Measurements from ENCODE around the gene FER1L5.
A peak's percentile ranks its signal among the peaks of the same experiment; 100 is the strongest.

FER1L5 gene

GRCh38 chr2:96737251-96737650, 94.7 kb downstream of the FER1L5 start:
- Histone ChIP-seq H3K4me1 (ENCODE audit: control insufficient read depth in 5 of 5, insufficient read depth in 5 of 5, low read length in 5 of 5) (peaks cover 5 to 52% (median 44%) of the 10 kb centered on the region in 5 donors), H3K36me3 (ENCODE audit: control insufficient read depth in 5 of 5, insufficient read depth in 5 of 5, low read length in 5 of 5) (peaks cover 6 to 24% (median 18%) of the 10 kb centered on the region in 5 donors)

DNA sequence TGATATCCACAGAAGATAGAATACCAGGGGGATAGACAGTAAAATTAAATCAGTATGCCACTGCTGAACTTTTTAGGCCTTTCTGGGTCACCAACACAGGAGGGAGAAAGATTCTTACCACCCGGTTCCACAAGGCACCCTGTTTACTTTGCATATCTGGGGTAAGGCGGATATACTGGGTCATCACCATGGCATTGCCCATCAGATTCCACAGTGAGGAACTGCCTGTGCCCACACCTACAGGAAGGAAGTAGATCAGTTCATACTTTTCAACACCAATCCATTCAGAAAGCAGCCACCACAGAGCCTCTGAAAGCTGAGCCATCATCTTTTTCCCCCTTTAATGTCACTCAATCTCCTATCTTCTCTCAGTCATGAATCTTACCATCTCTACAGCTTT, 95.3 kb downstream of the FER1L5 start:
- H3K27ac ChIP-seq (ENCODE audit: low read depth, low read length) = no peak overlapping the region
- H3K27me3 ChIP-seq (ENCODE audit: control insufficient read depth in 5 of 5, insufficient read depth in 4 of 5, low read length in 5 of 5) = no peaks in the 10 kb centered on the region
- H3K9me3 ChIP-seq (ENCODE audit: control insufficient read depth in 5 of 5, low read length in 5 of 5) = no peaks in the 10 kb centered on the region
- peak overlapping the region in 1 of 5 donors; percentile 34 for H3K9ac ChIP-seq (ENCODE audit: low read length in 5 of 5)
- peaks cover 5 to 52% (median 44%) of the 10 kb centered on the region in 5 donors for H3K4me1 ChIP-seq (ENCODE audit: control insufficient read depth in 5 of 5, insufficient read depth in 5 of 5, low read length in 5 of 5)
- peaks cover 6 to 23% (median 15%) of the 10 kb centered on the region in 5 donors for H3K36me3 ChIP-seq (ENCODE audit: control insufficient read depth in 5 of 5, insufficient read depth in 5 of 5, low read length in 5 of 5)
- H3K4me3 ChIP-seq (ENCODE audit: low read depth in 1 of 5, low read length in 5 of 5) = no peak overlapping the region

More at GRCh38 chr2:96737251-96737650, 94.7 kb downstream of the FER1L5 start:
- Histone ChIP-seq H3K27me3 (ENCODE audit: control insufficient read depth in 5 of 5, insufficient read depth in 4 of 5, low read length in 5 of 5) (no peaks in the 10 kb centered on the region), H3K4me3 (ENCODE audit: low read depth in 1 of 5, low read length in 5 of 5) (no peak overlapping the region), H3K9me3 (ENCODE audit: control insufficient read depth in 5 of 5, low read length in 5 of 5) (no peaks in the 10 kb centered on the region), H3K27ac (ENCODE audit: low read depth, low read length) (no peak overlapping the region), H3K9ac (ENCODE audit: low read length in 5 of 5) (no peak overlapping the region)

DNA sequence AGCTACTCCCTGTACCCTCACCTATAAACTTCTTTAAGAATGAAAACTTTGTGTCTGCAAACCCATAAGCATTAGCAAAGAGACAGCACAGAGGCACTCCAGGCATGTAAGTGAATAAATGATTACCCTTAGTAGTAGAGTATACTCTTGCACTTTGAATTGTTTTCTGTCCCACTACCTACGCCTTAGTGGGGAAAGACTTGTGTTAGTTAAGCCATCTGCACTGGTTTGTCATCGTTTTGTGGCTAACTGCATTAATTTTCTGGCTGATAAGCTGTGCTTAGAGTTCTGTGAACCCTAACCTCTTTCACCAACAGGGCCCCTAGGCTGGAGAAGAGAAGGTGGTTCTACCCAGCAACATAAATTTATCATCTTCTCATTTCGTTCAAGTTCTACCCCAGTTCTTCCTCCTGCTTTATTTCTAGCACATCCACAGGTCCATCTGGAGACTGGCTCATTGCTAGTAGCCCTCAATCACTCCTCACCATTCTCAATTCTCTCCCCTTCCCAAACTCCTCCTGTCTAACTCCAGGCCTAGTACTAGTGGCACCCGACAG, 96.6 kb downstream of the FER1L5 start:
- H3K27me3 ChIP-seq (ENCODE audit: control insufficient read depth in 5 of 5, insufficient read depth in 4 of 5, low read length in 5 of 5) = no peaks in the 10 kb centered on the region
- H3K9ac ChIP-seq (ENCODE audit: low read length in 5 of 5) = peak overlapping the region; percentile 57 to 90 (median 83)
- H3K36me3 ChIP-seq (ENCODE audit: control insufficient read depth in 5 of 5, insufficient read depth in 5 of 5, low read length in 5 of 5) = peaks cover 2 to 10% (median 3%) of the 10 kb centered on the region in 5 donors
- H3K4me1 ChIP-seq (ENCODE audit: control insufficient read depth in 5 of 5, insufficient read depth in 5 of 5, low read length in 5 of 5) = peaks cover 5 to 40% (median 34%) of the 10 kb centered on the region in 5 donors
- peak overlapping the region; percentile 75 for H3K27ac ChIP-seq (ENCODE audit: low read depth, low read length)
- H3K9me3 ChIP-seq (ENCODE audit: control insufficient read depth in 5 of 5, low read length in 5 of 5) = no peaks in the 10 kb centered on the region
- peak overlapping the region; percentile 81 to 98 (median 91) for H3K4me3 ChIP-seq (ENCODE audit: low read depth in 1 of 5, low read length in 5 of 5)

DNA sequence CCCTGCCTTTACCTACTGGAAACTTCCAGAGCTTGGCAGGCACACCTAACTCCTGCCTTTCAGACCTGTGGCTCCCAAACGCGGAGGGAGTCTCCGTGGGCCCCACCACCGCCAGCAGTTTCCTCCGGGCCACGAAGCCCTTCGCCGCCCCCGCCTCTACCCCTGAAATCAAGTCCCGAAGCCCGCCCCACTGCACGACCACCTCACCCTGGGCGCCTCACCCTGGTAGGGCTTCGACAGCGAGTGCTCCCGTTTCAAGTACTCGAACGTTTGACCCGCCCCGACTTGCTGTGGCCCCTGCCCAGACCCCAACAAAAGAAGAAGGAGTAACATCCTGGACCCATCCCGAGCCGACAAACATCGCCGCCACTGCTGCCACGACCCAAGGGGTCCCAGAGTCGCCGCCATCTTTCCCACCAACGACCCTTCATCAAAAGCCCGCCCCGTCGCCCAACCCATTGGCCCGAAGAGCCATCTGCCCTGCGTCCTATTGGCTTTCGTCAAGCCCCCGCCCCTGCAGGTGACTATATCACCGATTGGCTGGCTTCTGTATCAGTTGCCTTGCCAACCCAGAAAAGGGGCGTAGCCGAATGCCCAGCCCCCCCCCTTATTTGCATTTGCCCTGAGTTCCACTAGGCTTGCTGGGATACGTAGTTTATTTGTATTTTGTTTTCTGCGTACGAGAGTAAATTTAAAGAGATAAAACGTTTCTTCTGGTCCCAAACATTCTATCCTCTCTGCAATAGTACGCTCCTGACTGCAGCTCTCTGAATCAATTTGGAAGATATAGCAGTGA, 97.3 kb downstream of the FER1L5 start, which contains the start of gene LMAN2L:
Gene LMAN2L (minus strand): TSS at position 432 of the 796 bp plus-strand sequence. CDS start 24 bp downstream, at position 408.
- Histone ChIP-seq H3K9me3 (ENCODE audit: control insufficient read depth in 5 of 5, low read length in 5 of 5) (no peaks in the 10 kb centered on the region), H3K27ac (ENCODE audit: low read depth, low read length) (peak within 1 kb of the TSS; percentile 75), H3K36me3 (ENCODE audit: control insufficient read depth in 5 of 5, insufficient read depth in 5 of 5, low read length in 5 of 5) (peaks cover 0 to 7% (median 2%) of the 10 kb centered on the region in 5 donors), H3K4me1 (ENCODE audit: control insufficient read depth in 5 of 5, insufficient read depth in 5 of 5, low read length in 5 of 5) (peaks cover 5 to 33% (median 27%) of the 10 kb centered on the region in 5 donors), H3K9ac (ENCODE audit: low read length in 5 of 5) (peak within 1 kb of the TSS; percentile 57 to 90 (median 83)), H3K27me3 (ENCODE audit: control insufficient read depth in 5 of 5, insufficient read depth in 4 of 5, low read length in 5 of 5) (no peaks in the 10 kb centered on the region), H3K4me3 (ENCODE audit: low read depth in 1 of 5, low read length in 5 of 5) (peak within 1 kb of the TSS; percentile 81 to 98 (median 91))

DNA sequence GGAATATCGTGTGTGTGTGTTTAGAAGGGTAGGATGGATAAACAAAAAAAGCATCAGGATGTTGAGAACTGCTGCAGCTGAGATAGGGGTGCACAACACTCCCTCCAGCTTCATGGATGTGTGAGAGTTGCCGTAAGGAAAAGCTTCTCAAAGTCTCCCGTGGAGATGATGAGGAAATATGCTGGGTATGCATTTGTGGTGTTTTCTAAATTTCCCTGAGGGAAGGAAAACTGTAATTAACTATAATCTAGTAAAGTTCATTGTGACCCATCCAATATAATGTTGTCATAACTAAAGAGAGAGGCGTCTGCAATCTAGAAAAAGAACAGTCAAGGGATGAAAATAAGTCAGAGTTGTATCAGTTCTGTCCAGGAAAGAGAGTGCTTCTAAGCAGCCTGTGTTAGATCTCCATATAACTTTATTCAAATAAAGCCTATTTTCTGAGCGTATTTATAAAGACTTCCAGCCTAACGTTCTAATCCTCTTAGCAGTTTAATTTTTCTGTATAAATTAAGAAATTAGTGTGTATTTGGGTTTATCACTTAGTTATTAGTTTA, 104.6 kb downstream of the FER1L5 start:
- peaks cover 0 to 10% (median 6%) of the 10 kb centered on the region in 5 donors for H3K4me1 ChIP-seq (ENCODE audit: control insufficient read depth in 5 of 5, insufficient read depth in 5 of 5, low read length in 5 of 5)
- no peak overlapping the region for H3K4me3 ChIP-seq (ENCODE audit: low read depth in 1 of 5, low read length in 5 of 5)
- no peaks in the 10 kb centered on the region for H3K36me3 ChIP-seq (ENCODE audit: control insufficient read depth in 5 of 5, insufficient read depth in 5 of 5, low read length in 5 of 5)
- H3K9me3 ChIP-seq (ENCODE audit: control insufficient read depth in 5 of 5, low read length in 5 of 5) = no peaks in the 10 kb centered on the region
- H3K9ac ChIP-seq (ENCODE audit: low read length in 5 of 5) = no peak overlapping the region
- no peaks in the 10 kb centered on the region for H3K27me3 ChIP-seq (ENCODE audit: control insufficient read depth in 5 of 5, insufficient read depth in 4 of 5, low read length in 5 of 5)
- no peak overlapping the region for H3K27ac ChIP-seq (ENCODE audit: low read depth, low read length)

- no peak overlapping the region for H3K9ac ChIP-seq (ENCODE audit: low read length in 5 of 5)
- peaks cover 0 to 10% (median 6%) of the 10 kb centered on the region in 5 donors for H3K4me1 ChIP-seq (ENCODE audit: control insufficient read depth in 5 of 5, insufficient read depth in 5 of 5, low read length in 5 of 5)
- no peaks in the 10 kb centered on the region for H3K27me3 ChIP-seq (ENCODE audit: control insufficient read depth in 5 of 5, insufficient read depth in 4 of 5, low read length in 5 of 5)
- H3K9me3 ChIP-seq (ENCODE audit: control insufficient read depth in 5 of 5, low read length in 5 of 5) = no peaks in the 10 kb centered on the region
- no peak overlapping the region for H3K4me3 ChIP-seq (ENCODE audit: low read depth in 1 of 5, low read length in 5 of 5)
- H3K27ac ChIP-seq (ENCODE audit: low read depth, low read length) = no peak overlapping the region
- no peaks in the 10 kb centered on the region for H3K36me3 ChIP-seq (ENCODE audit: control insufficient read depth in 5 of 5, insufficient read depth in 5 of 5, low read length in 5 of 5)
Observed at GRCh38 chr2:96751800-96752199, 109.2 kb downstream of the FER1L5 start.

DNA sequence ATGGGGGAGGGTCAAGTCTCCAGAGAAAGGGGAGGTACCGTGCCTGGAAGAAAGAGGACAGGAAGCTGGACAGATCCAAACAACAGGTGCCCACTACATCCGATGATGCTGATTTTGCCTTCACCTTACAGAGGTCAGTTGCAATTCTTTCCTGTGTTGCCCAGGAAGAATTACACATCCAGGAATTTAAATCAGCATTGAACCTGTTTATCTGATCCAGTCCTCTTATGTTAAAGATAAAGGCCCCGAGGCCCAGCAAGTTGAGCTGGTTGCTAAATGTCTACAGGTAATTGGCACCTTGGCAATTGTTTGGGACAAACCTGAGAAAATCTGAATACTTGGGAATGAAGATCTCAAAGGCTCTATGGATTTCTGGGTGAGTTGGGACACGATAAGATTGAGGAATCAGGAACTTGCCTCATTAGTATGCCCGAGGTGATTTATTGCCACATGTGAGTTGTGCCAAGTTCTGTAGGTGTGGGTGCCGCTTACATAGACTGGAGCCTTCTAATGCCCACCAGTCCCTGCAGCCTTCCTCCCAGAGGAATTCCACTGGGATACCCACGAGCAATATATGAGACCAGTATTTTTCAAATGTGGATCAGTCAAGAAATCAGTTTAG, 111.2 kb downstream of the FER1L5 start:
- Histone ChIP-seq H3K9me3 (ENCODE audit: control insufficient read depth in 5 of 5, low read length in 5 of 5) (no peaks in the 10 kb centered on the region), H3K36me3 (ENCODE audit: control insufficient read depth in 5 of 5, insufficient read depth in 5 of 5, low read length in 5 of 5) (no peaks in the 10 kb centered on the region), H3K27ac (ENCODE audit: low read depth, low read length) (no peak overlapping the region), H3K27me3 (ENCODE audit: control insufficient read depth in 5 of 5, insufficient read depth in 4 of 5, low read length in 5 of 5) (no peaks in the 10 kb centered on the region), H3K4me3 (ENCODE audit: low read depth in 1 of 5, low read length in 5 of 5) (no peak overlapping the region), H3K4me1 (ENCODE audit: control insufficient read depth in 5 of 5, insufficient read depth in 5 of 5, low read length in 5 of 5) (no peaks in the 10 kb centered on the region), H3K9ac (ENCODE audit: low read length in 5 of 5) (no peak overlapping the region)

DNA sequence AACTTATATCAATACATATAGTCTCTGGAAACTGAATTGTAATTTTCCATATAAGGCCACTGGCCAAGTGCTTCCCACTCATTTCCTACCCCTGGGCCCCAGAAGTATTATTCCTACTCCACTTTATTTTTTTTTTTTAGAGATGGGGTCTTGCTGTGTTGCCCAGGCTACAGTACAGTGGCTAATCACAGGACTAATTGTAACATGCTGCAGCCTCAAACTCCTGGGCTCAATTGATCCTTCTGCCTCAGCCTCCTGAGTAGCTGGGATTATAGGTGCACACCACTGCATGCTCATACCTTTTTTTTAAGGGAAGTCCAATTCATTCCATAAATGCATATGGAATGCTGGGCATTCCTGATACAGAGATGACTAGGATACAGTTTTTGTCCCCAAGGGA, 111.8 kb downstream of the FER1L5 start:
- no peak overlapping the region for H3K27ac ChIP-seq (ENCODE audit: low read depth, low read length)

More for the DNA sequence above, 111.8 kb downstream of the FER1L5 start:
- Histone ChIP-seq H3K27me3 (ENCODE audit: control insufficient read depth in 5 of 5, insufficient read depth in 4 of 5, low read length in 5 of 5) (no peaks in the 10 kb centered on the region), H3K4me3 (ENCODE audit: low read depth in 1 of 5, low read length in 5 of 5) (no peak overlapping the region), H3K4me1 (ENCODE audit: control insufficient read depth in 5 of 5, insufficient read depth in 5 of 5, low read length in 5 of 5) (no peaks in the 10 kb centered on the region), H3K9me3 (ENCODE audit: control insufficient read depth in 5 of 5, low read length in 5 of 5) (no peaks in the 10 kb centered on the region), H3K9ac (ENCODE audit: low read length in 5 of 5) (no peak overlapping the region), H3K36me3 (ENCODE audit: control insufficient read depth in 5 of 5, insufficient read depth in 5 of 5, low read length in 5 of 5) (no peaks in the 10 kb centered on the region)

All from subcutaneous abdominal adipose tissue (tissue), 5 donors.